ENCODE data around the gene WRAP73.

The WRAP73 gene

DNA sequence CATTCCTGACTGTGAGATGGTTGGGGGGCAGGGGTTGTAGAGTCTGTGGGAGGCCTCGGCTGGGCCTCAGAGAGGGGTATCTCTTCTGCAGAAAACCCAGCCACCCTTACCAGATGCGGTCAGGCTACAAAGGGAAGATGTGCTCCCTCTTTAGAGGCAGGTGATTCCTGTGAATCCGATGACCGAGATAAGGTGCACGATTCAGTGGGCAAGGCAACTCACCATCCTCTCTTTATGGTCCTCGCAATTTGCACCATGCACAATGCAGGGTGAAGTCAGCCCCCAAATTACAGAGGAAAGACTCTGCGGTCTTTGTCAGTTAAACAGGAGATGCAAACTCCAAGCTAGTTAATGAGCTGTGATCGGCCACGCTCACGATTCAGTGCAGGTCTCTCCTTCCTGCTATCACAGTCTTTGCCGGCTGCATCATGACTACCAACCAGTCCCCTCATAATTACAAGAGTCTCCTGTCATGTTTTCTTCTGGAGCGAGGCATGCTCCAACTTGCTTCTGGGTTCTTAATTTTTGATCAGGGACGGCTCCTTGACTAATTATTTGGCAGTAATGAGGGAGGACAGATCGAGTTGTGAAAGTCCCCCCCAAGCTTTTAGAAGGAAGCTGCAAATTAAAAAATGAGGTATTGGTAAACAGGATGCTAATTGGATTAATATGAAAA, 14.9 kb upstream of the WRAP73 start:
- DNase-seq, result no peak

DNA sequence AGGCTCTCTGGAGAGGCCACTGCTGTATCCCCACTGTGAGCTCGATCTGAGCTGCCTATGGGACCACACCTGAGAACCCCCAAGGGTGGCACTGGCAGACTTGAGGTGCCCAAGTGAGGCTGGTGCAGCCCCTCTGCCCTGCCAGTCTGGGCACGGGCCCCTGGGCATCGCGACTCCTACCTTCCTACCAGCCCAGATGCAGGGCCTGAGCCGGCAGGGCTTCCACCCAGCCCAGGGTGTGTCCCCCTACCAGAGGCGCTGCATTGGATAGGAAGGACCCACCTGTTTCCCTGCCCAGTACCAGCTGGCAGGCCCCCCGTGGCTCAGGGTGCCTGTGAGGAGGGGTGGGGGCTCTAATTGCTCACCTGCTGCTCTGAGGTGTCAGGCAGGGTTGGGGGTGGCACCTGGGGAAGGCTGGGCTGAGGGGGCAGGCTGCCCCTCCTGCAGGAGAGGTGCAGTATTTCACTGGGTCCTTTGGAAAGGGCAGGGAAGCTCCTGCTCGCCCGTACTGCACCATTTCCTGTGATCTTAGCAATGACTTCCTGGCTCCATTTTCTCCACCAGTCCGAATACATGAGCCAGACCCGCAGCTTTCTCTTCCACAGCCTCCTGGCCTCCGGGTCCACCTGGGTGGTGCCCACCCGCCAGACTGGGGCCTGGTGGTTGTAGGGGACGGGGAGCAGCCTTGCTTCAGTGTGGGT, 14.2 kb upstream of the WRAP73 start:
- no peak for DNase-seq

DNA sequence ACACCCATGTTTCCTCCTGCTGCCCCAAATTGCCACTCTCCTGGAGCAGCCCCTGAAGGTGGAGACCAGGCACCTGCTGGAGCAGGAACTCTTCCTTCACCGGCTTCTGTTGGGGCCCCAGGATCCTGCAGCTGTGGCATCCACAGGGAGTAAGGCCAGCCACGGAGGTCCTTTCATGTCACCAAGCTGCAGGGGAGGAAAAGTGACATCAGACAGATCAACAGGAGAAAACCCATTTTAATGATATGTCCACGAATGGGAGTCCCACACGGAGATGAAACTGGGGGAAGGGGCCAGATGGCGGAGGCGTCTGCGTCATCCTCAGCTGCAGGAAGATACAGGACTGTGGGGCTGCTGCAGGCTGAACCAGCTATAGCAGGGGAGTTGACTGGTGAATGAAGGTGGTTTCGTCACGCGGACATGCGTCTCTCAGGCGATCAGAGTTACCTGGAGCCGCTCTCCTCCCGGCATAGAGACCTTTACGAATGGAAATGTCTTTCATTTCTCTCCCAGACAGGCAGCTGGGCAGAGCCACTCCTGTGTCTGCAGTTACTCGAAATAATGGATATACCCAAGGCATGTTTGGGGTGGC, 12.3 kb upstream of the WRAP73 start:
- DNase-seq, result no peak

DNA sequence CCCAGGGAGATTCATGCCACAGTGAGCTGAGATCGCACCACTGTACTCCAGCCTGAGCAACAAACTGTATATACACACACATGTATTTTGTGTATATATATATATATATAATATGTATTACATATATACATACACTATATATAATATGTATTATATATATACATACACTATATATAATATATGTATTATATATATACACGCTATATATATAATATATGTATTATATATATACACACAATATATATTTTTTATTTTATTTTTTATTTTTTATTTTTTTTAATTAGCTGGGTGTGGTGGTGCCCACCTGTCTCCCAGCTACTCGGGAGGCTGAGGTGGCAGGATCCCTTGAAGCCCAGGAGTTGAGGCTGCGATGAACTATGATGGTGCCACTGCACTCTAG, 11.7 kb upstream of the WRAP73 start:
- DNase-seq, result no peak

DNA sequence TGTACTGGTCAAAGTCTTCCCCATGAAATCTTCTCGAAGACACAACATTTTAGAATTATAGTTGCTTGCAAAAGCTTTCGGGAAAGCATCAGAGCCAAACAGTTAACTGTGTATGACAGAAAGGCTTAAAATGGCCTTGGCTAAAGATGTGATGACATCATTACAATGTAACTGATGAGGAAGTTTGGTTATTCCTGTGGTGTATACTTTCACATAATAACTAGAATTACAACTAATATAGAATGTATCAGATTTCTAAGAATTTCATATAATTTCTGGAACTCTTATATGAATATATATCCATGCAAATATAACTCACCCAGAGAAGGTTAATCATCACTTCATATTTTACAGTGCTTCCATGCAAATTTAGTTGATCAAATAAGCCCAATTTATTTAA, 10.8 kb upstream of the WRAP73 start:
- DNase-seq, result no peak

DNA sequence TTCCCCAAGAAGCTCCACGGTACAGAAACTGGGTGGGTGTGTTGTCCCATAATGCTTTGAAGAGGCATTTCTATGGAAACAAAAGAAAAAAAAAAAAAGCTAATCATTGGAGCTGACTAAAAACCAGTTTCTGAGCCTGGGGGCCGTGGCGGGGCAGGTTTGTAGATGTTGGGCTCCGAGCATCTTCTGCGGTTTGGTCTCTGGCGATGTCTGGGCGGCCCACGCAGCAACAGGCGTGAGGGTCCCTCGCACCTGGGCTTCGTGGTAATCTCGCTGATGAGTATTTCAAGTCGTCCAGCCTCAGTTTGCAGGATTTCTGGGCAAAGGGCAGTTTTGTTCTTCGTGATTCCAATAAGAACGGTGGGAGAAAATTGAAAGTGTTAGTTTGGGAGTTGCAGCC, 9.2 kb upstream of the WRAP73 start:
- no peak for DNase-seq

DNA sequence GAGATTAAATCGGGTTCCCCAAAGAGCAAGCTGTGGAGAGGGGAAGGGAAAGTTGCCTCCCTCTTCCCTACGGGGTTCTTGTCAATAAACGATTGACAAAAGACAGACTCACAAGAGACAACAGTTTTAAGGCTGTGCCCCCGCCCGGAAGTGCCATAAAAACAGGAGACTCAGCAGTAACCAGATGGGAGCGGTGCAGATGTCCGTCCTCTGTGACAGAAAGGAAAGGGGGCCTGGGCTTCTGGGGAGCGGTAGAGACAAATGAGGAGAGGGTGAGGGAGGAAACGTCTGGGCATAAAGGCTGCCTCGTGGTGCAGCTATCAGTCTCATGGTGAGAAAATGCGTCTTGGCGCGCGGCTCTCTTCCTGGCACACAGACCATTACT, 8.3 kb upstream of the WRAP73 start:
- no peak for DNase-seq

DNA sequence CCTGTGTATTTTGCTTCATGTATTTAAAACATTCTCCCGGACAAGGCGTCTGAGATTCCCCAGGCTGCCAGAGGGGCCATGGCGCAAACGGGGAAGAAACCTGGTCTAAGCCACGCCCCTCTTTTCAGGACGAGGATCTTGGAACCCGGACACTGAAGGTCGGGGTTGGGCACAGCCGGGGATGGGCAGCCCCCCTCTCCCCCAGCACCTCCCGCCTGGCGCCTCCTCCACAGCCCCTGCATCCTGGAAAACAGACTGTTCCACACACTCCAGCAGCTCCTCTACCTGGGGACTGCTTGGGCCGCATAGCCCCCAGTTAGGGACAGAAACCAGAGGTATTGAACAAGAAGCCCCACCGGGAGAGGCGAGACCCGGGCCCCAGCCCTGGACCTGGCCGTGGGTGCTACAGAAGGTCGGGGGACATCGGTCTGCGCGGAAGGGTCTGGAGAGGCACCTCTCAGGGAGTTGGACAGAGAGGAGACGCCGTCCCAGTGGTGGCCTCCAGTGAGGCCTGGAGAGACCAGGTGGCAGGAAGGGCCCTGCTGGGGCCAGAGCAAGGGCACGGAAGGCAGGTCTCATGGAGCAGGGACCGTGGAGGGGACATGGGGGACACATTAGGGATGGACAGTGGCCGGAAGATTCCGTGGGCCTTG, 7.8 kb upstream of the WRAP73 start:
- no peak for DNase-seq

DNA sequence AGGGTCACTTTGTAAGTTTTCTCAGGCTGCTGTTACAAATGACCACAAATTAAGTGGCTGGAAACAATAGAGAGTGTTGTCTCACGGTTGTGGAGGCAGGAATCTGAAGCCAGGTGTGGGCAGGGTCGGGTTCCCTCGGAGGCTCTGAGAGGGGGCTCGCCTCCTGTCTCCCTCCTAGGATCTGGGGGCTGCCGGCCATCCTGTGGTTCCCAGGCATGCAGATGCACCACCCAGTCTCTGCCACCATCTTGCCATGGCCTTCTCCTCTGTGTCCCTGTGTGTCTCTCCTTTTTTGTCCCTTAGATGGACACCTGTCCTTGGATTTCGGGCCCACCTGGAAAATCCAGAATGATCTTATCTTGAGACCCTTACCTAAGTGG, 7.2 kb upstream of the WRAP73 start:
- no peak for DNase-seq

DNA sequence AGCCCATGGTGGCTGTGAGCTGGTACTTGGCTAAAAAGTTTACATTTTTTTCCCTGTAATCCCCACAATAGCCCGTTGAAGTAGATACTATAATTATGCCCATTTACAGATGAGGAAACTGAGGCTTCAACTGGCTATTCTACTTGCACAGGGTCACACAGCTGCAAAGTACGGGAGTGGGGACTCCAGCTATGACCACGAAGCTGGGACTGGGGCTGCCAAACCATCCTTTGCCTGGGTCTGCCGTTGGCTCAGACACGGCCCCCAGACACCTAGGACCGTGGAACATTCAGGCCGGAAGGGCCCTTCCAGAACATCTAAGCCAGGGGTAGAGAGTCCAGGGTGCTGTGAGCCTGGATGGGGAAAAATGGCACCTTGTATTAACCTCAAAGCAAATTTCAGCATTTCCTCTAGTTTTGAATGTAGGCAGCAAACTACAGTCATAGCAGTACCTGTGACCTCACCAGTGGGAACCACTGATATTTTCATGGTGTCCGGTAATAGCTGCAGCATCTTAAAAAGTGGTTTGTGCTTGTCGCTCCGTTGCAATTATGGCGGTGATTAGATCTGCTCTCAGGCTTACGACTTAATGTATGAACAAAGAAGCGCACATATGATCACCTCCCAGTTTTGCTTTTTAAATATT, 6.7 kb upstream of the WRAP73 start:
- DNase-seq, result no peak

DNA sequence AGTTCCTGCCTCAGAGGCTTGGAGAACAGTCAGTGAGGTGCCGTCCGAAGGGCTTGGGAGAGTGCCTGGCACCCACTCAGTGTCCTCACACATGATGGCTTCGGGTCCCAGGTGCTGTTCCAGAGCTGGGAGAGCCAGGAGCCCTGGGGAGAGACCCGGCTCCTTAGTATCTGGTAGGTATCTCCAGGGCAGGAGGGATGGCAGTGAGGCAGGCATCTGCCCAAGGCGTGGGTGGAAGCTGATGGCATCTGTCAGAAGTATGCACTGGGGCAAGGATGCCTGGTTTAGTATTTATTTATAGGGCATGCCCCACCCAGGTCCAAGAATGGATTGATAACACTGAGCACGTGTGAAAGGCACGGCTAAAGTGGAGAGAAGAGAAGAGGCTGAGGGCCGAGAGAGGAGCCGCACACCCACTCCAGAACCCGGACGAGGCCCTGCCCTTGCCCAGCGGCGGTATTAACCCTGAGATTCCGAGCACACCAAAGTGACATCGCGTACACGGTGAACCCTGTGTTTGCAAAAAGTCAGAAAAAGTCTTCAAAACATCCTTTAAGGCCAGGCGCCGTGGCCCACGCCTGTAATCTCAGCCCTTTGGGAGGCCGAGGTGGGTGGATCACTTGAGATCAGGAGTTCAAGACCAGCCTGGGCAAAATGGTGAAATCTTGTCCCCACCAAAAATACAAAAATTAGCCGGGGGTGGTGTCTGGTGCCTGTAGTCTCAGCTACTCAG, 4.8 kb upstream of the WRAP73 start:
- DNase-seq, result no peak

DNA sequence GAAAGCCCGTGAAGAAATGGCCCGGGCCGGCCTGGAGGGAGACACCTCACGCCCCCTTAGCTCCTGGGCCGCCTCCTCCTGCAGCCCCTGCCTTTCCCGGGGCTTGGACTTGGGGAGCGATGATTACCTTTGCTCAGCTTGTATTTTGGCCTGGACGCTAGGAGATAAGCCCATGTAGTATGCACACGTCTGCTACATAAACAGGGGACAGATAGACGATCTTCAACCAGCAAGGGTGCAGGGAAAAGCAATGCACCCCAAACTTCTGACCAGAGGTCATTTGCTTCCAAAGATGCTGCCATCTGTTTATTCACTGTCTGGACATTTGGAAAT, 3.3 kb upstream of the WRAP73 start:
- no peak for DNase-seq

DNA sequence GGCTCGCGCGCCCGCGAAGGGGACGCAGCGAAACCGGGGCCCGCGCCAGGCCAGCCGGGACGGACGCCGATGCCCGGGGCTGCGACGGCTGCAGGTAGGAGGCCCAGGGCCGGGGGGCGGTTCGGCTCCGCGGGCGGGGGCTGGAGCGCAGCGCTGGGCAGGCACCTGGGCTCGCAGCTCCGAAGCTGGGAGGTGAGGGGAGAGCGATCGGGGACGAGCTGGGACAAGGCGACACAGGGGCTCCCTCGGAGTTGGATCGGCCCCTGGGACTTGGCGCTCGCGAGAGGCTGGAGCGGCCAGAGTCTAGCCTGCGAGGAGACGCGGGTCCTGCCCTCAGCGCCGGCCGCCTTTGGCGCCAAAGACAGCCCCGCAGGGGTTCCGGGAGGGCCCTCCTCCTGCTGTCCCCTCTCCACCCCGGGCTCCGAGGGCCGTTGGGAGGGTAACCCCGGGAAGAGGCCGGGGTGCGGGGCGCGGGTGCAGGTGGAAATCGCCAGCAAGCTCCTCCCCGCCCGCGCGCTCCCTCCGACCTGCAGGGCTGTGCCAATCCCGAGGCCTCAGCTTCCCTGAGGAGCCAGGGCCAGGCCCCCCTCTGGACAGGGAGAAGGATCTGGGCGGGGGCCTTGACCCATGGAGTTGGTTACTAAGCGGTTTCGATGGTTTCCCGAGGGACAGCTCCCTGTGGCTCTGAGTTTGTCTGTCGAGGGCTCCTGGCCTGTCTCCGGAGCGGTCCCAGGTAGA, 2.8 kb upstream of the WRAP73 start:
- no peak for DNase-seq

DNA sequence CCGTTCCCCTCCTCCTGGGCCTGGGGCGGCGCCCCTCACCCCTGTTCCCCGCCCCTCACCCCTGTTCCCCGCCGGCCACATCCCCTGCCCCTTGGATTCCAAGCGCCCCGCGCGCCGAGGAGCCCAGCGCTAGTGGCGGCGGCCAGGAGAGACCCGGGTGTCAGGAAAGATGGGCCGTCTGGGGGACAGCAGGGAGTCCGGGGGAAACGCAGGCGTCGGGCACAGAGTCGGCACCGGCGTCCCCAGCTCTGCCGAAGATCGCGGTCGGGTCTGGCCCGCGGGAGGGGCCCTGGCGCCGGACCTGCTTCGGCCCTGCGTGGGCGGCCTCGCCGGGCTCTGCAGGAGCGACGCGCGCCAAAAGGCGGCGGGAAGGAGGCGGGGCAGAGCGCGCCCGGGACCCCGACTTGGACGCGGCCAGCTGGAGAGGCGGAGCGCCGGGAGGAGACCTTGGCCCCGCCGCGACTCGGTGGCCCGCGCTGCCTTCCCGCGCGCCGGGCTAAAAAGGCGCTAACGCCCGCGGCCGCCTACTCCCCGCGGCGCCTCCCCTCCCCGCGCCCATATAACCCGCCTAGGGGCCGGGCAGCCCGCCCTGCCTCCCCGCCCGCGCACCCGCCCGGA, 2.1 kb upstream of the WRAP73 start, which contains the start of gene TP73:
Gene TP73, plus strand, starts transcription at position 587 of the 618 bp plus-strand sequence. CDS start 29,850 bp downstream, outside the sequence.
- no peak for DNase-seq

DNA sequence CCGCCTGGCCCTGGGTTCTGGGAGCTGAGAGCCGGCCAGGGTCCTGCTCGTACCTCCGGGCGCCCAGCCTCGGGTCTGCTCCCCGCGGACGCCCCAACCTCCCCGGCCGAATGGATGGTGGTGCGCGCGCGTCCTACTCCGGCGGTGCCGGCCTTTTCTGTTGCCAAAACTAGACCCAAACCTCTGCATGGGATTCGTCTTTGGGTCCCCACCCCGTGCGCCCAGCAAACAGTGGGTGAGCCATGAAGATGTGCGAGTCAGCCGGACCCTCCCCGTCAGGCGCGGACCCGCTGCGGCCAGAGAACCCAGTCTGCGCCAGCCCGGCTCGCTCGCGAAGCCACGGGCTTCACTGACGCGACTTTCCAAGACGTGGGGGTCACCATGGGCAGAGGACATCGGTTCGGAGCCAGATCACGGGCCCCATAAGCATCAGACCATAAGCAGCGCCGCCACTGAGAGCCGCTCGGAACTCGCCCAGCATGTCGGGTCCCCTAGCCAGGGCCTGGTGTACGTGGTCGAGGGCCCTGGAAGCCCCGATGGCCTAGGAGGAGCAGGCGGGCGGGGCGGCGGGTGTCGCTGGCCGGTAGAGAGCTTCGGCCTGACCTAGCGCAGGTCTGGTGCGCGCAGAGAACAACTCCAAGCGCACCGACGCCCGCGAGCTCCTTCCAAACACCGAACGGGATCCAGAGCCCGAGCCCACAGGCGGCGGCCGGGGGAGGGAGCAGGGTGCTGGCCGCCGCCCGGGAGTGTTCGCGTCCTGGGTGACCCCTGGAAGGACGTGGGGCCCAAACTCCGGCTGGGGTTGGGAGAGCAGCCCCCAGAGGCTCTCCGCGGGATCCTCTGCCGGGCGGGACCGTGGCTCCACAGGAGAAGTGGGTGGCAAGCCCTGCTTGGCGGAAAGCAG, 1.4 kb upstream of the WRAP73 start:
- DNase-seq, result no peak

DNA sequence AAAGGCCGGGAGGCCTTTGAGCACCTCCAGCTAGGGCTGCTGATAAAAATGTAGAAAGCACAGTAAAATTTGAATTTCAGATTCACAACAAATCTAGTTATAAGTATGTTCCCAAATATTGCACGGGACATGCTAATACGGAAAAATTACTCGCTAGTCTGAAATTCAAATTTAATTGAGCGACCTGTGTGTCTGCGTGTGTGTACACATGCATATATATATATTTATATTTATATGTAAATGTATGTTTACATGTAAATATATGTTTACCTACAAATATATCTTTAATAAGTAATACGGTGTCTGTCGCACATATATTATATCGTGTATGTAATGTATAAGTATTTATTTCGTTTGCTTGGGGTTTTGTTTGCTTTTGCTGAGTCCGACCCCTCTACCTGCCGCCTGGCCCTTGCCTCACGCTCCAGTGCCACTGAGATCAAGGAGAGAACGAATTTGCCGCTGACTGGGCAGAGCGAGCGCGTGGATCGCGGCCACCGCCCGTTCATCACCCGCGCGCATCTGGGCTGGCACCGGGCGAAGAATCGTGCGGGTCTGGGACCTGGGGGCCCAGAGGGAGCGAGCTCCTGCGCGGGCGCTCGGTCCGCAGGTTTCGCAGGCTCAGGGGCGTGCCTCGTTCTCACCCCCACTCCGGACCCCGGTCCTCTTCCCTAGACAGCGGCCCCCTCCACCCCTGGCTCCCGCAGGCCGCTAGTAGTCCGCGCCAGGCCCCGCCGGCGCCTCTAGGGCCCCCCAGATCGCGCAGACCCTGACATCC, 534 bp upstream of the WRAP73 start:
- no peak for DNase-seq

DNA sequence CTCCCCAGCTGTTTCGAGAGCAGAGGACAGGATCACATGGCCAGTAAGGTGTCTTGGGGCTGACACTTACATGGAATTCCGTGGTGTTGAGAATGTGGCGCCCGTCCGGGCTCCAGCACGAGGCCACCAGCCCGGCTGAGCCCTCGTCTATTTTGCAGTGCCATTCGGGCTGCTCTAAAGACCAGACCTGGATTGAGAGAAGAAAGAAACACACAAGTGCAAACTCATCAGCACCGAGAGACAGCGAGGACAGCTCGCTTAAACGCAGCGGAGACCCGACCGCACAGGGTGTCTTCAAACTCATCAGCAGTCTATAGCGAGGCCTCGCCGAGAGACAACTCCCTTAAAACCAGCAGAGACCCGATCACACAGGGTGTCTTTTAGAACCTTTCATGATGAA, 3.3 kb downstream of the WRAP73 start:
- DNase-seq, result no peak

DNA sequence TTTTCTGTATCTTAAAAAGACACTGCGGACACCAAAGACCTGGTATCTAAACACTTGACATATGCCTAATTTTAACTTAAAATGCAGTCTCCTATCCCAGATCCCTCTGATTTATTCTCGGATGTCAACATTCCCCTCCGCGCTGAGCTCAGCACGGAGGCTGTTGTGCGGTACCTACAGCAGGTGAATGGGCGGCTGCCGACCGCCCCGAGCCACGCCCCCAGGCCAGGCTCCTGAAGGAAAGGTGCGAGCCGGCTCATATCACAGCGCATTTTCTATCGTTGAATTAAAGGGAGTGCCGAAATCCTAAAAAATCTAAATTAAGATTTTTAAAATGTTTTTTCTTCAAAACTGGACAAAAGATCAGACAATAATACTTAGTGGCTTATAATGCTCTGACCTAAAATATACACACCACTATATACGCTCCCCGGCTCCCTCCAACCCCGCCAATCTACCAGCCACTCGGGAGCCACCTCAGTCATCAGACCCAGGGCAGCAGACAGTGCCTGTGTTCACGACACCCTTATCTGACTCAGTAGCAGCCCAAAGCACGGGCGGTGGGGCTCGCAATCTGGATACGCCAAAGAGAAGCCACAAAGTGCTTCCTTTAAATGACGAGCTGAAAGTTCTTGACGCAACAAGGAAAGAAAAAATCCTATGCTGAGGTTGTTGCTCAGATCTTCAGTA, 4.1 kb downstream of the WRAP73 start:
- DNase-seq, result no peak

DNA sequence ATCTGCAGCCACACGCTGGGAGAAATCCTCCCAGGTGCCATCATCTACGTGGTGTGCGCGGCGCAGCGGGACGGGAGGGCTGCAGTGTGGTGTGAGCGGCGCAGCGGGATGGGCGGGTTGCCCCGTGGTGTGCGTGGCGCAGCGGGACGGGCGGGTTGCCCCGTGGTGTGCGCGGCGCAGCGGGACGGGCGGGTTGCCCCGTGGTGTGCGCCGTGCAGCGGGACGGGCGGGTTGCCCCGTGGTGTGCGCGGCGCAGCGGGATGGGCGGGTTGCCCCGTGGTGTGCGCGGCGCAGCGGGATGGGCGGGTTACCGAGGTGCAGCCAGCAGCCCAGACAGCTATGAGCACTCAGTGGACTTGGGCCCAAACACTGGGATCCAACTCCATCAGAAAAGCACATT, 4.7 kb downstream of the WRAP73 start:
- DNase-seq, result no peak

Data from fibroblast of upper back skin (primary cell).